Posterior vena cava (tissue), 2 donors: Measurements from ENCODE around the gene GUCY1A1. TPM values are rescaled to one million over a fixed set of nuclear protein-coding genes. Genes with fewer than 3 reads are reported as not detected.

Experiments
- DNase-seq: peaks from one replicate; pipeline ENCODE4 v3.0.0-alpha.2; 2020; ENCODE audit warnings: low spot score
- intact Hi-C, 2 donors: fragments of 100-400 bp; cut with DNase I; formaldehyde crosslinking; loops; one replicate each; pipeline versions ENCODE4 v1.14.1 to v1.14.2; 2022 to 2023
- total RNA-seq, 2 donors: library from RNA; stranded (reverse); fragmentation: NEBNext Ultra II Directional; extraction: Animal tissue kit (Norgen Biotek cat#: 25700); gene quantifications; one replicate each; pipeline ENCODE4 v1.2.1, GENCODE V29; 2021
- donor health status: DM: yes; HTN: yes; CAD: no.
- donor health status: DM: yes; HTN: yes; CAD: no.

Gene GUCY1A1
- total RNA-seq, 2 donors from 2014 or later: 88.1 to 108 TPM

DNA sequence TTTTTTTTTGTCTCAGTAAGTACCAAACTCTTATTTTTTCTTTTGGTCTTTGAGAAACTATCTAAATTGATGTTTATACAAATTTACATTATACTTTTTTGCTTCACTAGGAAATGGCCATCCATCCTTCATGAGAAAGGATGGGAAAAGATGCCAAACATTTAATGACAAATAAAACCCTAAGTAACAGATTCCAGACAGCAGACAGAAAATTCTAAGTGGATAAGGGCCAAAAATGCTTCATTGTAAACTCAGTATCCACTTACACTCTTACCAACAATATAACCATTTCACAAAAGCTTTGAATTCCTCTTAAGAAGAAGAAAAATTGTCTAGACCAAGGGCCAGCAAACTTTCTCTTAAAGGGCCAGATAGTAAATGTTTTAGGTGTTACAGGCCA, 95.7 kb downstream of the GUCY1A1 start:
- intact Hi-C loops: no loop called here

DNA sequence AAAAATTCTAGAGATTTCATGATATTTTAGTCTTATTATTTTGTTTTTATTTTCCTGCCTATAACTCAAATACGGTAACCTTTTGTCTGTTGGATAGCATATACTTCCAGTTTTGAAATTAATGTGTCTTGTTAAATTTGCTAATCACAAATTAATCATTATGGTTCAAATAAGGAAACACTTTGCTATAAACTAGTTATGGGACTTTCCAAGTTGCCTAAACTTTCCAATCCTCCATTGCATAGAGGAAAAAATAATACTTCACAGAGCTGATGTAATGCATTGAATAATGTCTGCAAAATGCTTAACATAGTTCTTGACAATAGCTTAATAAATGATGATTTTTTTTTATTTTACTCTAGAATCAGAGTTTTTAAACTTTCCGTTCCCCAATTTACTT, 96.9 kb downstream of the GUCY1A1 start:
- intact Hi-C loops: no loop called here
- no peak for DNase-seq

More for the DNA sequence above, 95.7 kb downstream of the GUCY1A1 start:
- no peak for DNase-seq

DNA sequence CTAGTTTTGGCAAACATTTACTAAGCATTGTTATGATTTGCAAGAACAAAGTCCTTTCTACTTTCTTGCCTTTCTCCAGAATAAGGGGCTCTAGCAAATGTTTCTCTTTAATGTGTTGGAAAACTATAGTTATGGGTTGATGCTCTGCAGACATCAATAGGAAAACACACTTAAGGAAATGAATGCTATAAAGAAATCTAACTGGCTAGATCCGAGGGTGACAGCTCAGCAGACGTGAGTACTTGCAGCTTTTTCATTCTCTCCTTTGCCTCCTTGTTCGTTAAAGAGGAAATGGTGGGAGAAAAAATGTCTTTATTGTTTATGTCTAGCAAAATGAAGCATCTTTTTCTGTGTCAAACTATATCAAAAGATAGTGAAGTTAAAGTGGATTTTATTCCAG, 98.5 kb downstream of the GUCY1A1 start:
- intact Hi-C loops: no loop called here
- no peak for DNase-seq

DNA sequence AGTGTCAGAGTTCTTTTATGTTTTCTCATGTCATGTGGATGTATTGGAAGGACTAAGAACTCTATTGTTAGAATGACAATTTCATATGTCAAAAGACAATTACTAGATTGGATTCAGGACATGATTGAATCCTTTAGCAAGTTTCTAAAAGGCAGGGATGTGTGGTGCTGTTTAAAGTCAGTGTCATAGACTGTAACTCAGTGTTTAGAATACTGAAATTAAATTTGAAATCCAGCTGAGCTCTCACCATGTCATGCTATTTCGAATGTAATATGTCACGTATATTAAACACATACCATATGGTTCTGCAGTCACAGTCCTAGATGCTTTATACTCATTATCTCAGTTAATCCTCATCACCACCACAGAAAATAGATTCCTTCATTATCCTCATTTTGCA, 100.0 kb downstream of the GUCY1A1 start:
- no peak for DNase-seq
- intact Hi-C loops: no loop called here

DNA sequence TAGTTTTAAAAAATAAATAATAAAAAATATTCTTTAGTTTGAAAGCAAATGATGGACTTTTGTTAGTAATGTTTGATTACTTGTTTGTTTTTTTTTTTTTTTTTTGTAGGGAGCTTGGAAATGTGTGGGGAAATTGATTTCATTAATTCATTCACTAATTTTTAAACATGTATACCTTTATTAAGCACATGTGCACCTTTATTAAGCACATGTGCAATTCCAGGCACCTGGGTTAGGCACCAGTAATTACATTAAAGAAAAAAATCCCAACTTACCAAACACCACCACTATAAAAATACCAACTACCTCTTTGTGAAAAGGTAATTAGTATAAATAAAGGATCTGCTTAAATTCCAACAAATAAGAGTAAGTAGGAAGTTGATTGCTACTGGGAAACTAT, 101.7 kb downstream of the GUCY1A1 start:
- DNase-seq: no peak
- intact Hi-C loops: no loop called here

DNA sequence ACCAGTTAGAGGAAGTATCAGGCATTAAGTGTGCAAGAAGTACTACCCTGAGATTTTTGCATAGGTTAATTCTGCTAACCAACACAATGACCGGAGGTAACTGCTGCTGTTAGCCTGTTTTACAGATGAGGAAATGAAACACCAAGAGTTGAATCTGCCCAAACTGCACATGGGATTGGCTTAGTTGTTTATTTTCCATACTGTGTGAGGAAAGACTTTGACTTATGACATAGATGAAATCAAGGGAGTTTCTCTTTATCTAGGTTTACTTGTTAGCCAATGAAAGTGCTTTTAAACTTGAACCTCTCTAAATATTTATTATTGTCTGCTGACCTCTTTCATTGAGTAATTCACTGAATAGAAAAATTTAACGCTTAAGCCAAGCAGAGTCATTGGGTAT, 102.4 kb downstream of the GUCY1A1 start:
- no peak for DNase-seq
- intact Hi-C loops: no loop called here

DNA sequence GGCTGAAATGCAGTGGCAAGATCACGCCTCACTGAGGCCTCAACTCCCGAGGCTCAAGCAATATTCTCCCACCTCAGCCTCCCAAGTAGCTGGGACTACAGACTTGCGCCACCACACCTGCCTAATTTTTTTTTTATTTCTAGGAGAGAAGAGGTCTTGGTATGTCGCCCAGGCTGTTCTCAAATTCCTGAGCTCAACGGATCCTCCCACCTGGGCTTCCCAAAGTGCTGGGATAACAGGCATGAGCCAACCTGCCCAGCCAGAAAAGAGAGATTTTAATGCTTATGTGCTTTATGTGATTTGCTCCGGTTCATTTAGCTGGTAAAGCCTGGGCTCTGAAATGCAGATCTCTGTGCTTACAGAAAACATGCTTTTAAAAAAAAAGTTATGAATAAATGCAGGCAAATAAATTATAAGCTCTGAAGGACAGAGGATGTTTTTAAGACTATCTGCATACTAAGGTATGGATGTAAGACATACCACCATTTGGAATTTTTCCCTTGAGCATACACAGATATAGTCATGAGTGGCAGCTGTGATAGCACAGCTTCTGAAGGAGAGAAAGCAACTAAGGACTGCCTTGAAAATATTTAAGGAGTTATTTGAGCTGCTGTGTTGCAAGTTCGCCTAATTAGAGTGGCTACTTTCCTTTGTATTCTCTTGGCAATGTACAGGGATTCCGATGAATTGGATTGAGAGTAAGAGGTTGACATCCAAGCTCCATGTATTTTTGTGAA, 106.0 kb downstream of the GUCY1A1 start:
- intact Hi-C loops: loop anchor here in 1 of 2 donors (10.0 kb wide), 1 partner anchor 328 kb away; no protein-coding TSS in a partner anchor
- DNase-seq: no peak

DNA sequence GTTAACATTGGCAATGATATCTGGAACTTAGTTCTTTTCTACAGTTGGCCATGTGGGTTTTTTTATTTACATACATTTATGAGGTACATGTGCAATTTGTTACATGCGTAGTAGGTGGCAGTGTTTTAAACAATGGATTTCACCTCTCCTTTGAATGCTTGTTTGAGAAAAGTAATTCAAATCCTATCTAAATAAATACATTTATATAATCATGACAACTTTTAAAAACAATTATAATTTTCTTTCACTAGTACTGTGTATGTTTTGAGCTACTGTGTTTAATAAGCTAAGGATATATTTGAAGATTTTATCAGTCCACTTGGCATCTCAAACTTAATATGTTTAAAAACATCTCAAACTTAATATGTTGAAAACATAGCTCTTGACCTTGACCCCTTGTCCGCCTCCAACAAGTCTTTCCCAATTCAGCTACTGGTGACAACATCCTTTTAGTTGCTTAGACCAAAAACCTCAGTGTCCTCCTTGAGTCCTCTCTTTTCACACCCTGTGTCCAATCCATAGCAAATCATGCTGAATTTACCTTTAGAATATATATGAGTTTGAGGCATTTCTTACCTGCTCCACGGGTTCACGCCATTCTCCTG, 106.7 kb downstream of the GUCY1A1 start:
- intact Hi-C loops: loop anchor here in 1 of 2 donors (10.0 kb wide), 1 partner anchor 328 kb away; no protein-coding TSS in a partner anchor
- DNase-seq: no peak

DNA sequence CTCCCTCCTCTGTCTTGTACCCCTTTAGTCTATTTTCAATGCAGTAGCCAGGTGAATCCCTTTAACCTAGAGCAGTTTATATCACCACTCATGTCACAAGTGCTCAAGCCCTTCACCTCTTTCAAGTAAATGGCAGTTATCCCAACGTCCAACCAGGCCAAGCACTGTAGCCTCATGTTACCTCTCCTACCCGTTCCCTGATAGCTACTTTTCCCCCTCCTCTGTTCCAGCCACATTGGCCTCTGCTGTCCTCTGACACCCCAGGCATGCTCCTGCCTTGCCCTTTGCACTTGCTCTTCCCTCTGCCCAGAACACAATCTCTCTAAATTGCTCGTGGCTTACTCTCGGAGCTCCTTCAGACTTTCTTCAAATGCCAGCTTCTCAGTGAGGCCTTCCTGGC, 107.4 kb downstream of the GUCY1A1 start:
- intact Hi-C loops: loop anchor here in 1 of 2 donors (10.0 kb wide), 1 partner anchor 329 kb away; no protein-coding TSS in a partner anchor
- no peak for DNase-seq

DNA sequence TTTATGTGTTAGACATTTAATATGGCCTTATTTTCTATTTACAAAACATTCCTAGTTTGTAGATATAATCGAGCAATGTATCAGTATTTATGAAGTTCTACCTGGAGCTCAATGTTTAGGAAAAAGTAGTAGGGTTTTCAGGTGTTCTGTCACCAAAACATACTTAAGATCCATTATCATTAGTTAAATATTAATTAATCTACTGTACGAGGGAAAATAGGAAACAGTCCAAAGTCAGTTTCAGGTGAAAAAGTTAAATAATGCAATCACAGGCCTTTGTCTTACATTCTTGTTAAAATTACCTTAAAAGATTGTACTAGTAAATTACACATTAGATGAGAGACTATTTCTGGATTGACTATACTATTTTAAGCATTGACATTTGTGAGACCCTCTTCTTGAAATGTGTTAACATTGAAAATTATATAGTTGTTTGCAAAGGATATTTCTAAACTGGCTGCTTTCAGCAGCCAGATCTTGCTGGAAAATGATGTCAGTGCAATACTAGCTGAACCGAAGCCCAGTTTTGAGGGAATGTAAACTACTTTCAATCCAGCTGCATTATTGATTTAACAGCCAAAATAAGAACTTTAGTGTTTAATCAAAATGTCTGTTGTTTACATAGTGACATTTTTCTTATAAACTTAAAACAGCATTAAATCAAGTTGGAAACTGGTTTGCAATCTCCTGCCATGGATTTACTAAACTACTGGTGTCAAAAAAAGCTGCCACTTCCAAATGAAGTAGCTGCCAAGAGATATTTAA, 111.5 kb downstream of the GUCY1A1 start:
- intact Hi-C loops: loop anchor here in 1 of 2 donors (10.0 kb wide), 1 partner anchor 333 kb away; no protein-coding TSS in a partner anchor
- DNase-seq: no peak

DNA sequence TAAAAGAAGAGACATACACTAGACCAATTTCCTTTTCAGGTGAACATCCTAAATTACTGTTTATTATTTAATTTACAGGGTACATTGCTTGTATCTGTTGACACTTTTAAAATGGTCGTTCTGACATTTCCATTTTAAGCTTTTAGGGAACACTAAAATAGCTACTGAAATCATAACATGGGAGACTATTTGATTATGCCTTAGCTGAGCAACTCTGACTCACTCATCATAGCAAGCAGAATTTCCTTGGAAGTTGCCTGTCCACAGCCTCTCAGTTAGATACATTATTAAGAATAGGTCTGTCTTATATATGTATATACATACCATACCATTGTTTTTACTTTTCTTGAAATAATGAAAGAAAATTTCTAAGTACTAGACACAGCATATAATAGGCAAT, 114.1 kb downstream of the GUCY1A1 start:
- intact Hi-C loops: loop anchor here in 1 of 2 donors (10.0 kb wide), 1 partner anchor 106 kb away; no protein-coding TSS in a partner anchor
- no peak for DNase-seq

DNA sequence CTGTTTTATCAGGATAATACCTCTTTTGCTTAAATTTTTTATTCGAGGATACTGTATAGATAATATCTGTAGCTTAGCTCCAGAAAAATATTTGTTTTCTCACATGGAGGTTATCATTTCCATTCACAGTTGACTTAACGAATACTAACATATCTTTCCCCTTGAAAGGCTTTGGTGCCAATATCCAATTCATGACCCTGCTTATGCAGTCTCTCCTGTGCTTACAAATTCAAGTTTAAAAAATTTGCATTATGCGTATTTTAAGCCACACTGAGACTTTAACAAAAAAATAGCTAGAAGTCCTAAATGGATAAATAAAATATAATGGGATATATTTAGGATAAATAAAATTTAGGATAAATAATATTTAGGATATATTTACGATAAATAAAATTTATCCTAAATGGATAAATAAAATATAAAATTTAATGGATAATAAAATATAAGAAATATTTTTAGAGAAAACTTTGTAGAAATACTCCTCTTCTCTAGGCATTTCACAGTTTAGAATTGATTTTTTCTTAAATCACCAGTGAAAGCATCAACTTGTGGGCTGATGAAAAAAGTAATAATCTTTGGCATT, 114.7 kb downstream of the GUCY1A1 start:
- DNase-seq: no peak
- intact Hi-C loops: loop anchor here in 1 of 2 donors (10.0 kb wide), 1 partner anchor 107 kb away; no protein-coding TSS in a partner anchor

Other genes with a start within 250 kb of the GUCY1A1 start
- gene GUCY1B1, start 92.2 kb downstream of the GUCY1A1 start, total RNA-seq: 10 to 100 TPM; 21.1 to 26.8 TPM
- gene ASIC5, start 199.4 kb downstream of the GUCY1A1 start, total RNA-seq: not detected
- gene TDO2, start 236.8 kb downstream of the GUCY1A1 start, total RNA-seq: under 1 TPM in 1 of 2 donors, not detected in 1; 0.37 TPM